Measurements from ENCODE around the gene ELP2.
"Not testable (repeated sequence)": the region's sequence is repeated elsewhere in the genome, so short reads cannot be mapped to it uniquely, and the experiment has no call there.

ELP2 gene

GRCh38 chr18:36153771-36154170 is 24.1 kb downstream of the ELP2 start:
- in situ Hi-C loops (cut with HindIII; ENCODE audit: low sequenced_read_pairs), result no loop called here

GRCh38 chr18:36155851-36156757 is 26.4 kb downstream of the ELP2 start:
- in situ Hi-C loops (cut with HindIII; ENCODE audit: low sequenced_read_pairs), result no loop called here

GRCh38 chr18:36157441-36157840 is 27.7 kb downstream of the ELP2 start:
- in situ Hi-C loops (cut with HindIII; ENCODE audit: low sequenced_read_pairs), result no loop called here

GRCh38 chr18:36158266-36158867 is 28.7 kb downstream of the ELP2 start:
- in situ Hi-C loops (cut with HindIII; ENCODE audit: low sequenced_read_pairs), result no loop called here

- in situ Hi-C loops (cut with HindIII; ENCODE audit: low sequenced_read_pairs), result no loop called here
Measured at GRCh38 chr18:36160959-36161371, 31.3 kb downstream of the ELP2 start.

GRCh38 chr18:36162981-36163380 is 33.3 kb downstream of the ELP2 start:
- in situ Hi-C loops (cut with HindIII; ENCODE audit: low sequenced_read_pairs), result no loop called here

- in situ Hi-C loops (cut with HindIII; ENCODE audit: low sequenced_read_pairs), result no loop called here
Measured at GRCh38 chr18:36167692-36168218, 38.1 kb downstream of the ELP2 start.

GRCh38 chr18:36168296-36168695 is 38.6 kb downstream of the ELP2 start:
- in situ Hi-C loops (cut with HindIII; ENCODE audit: low sequenced_read_pairs), result not testable (repeated sequence)

- in situ Hi-C loops (cut with HindIII; ENCODE audit: low sequenced_read_pairs), result no loop called here
Measured at GRCh38 chr18:36169938-36170337, 40.2 kb downstream of the ELP2 start.

GRCh38 chr18:36175481-36175880 is 45.8 kb downstream of the ELP2 start:
- in situ Hi-C loops (cut with HindIII; ENCODE audit: low sequenced_read_pairs), result no loop called here

GRCh38 chr18:36176177-36176584 is 46.5 kb downstream of the ELP2 start:
- in situ Hi-C loops (cut with HindIII; ENCODE audit: low sequenced_read_pairs), result no loop called here

- in situ Hi-C loops (cut with HindIII; ENCODE audit: low sequenced_read_pairs), result no loop called here
Measured at GRCh38 chr18:36176711-36177110, 47.0 kb downstream of the ELP2 start.

GRCh38 chr18:36177913-36178312 is 48.2 kb downstream of the ELP2 start:
- in situ Hi-C loops (cut with HindIII; ENCODE audit: low sequenced_read_pairs), result no loop called here

GRCh38 chr18:36179562-36180355 is 50.1 kb downstream of the ELP2 start:
- in situ Hi-C loops (cut with HindIII; ENCODE audit: low sequenced_read_pairs), result no loop called here

- in situ Hi-C loops (cut with HindIII; ENCODE audit: low sequenced_read_pairs), result no loop called here
Measured at GRCh38 chr18:36181441-36181840, 51.7 kb downstream of the ELP2 start.

GRCh38 chr18:36181898-36182506 is 52.3 kb downstream of the ELP2 start:
- in situ Hi-C loops (cut with HindIII; ENCODE audit: low sequenced_read_pairs), result no loop called here

GRCh38 chr18:36183033-36183432 is 53.3 kb downstream of the ELP2 start:
- in situ Hi-C loops (cut with HindIII; ENCODE audit: low sequenced_read_pairs), result no loop called here

- in situ Hi-C loops (cut with HindIII; ENCODE audit: low sequenced_read_pairs), result no loop called here
Measured at GRCh38 chr18:36183987-36184386, 54.3 kb downstream of the ELP2 start.

GRCh38 chr18:36185157-36185556 is 55.5 kb downstream of the ELP2 start:
- in situ Hi-C loops (cut with HindIII; ENCODE audit: low sequenced_read_pairs), result no loop called here

- in situ Hi-C loops (cut with HindIII; ENCODE audit: low sequenced_read_pairs), result no loop called here
Measured at GRCh38 chr18:36185901-36186460, 56.3 kb downstream of the ELP2 start.
